HEK293 (cell line): ENCODE results near the gene CA9.

ENCODE experiments used
- KLF16 ChIP-seq: fragments of 450-650 bp; formaldehyde crosslinking; IDR thresholded peaks from 2 replicates; pipeline ENCODE4 v1.5.1; 2017; ENCODE audit warnings: missing biosample characterization, missing genetic modification characterization
- OSR2 ChIP-seq: fragments of 450-650 bp; formaldehyde crosslinking; IDR thresholded peaks from 2 replicates; pipeline ENCODE4 v1.5.1; 2016; ENCODE audit warnings: missing biosample characterization, missing genetic modification characterization
- PRDM1 ChIP-seq: fragments of 450-650 bp; formaldehyde crosslinking; IDR thresholded peaks from 2 replicates; pipeline ENCODE4; 2016; ENCODE audit warnings: missing biosample characterization, missing genetic modification characterization
- YY1 ChIP-seq: fragments of 450-650 bp; formaldehyde crosslinking; IDR thresholded peaks from 2 replicates; pipeline ENCODE4 v1.5.1; 2018; ENCODE audit warnings: missing biosample characterization, missing genetic modification characterization
- ZBTB21 ChIP-seq: fragments of 450-650 bp; formaldehyde crosslinking; IDR thresholded peaks from 2 replicates; pipeline ENCODE4 v1.5.1; 2017; ENCODE audit warnings: missing biosample characterization, missing genetic modification characterization
- ZNF239 ChIP-seq: fragments of 450-650 bp; formaldehyde crosslinking; IDR thresholded peaks from 2 replicates; pipeline ENCODE4 v1.5.1; 2016; ENCODE audit warnings: missing biosample characterization, missing genetic modification characterization
- ZNF335 ChIP-seq: fragments of 450-650 bp; formaldehyde crosslinking; conservative IDR thresholded peaks from 2 replicates; pipeline ENCODE4 v1.5.1; 2016; ENCODE audit warnings: missing biosample characterization, missing genetic modification characterization
- ZNF645 ChIP-seq: fragments of 450-650 bp; formaldehyde crosslinking; IDR thresholded peaks from 2 replicates; pipeline ENCODE4; 2016; ENCODE audit warnings: missing biosample characterization, missing genetic modification characterization
- TF ChIP-seq, protein P1 (sequence below): fragments of 450-650 bp; formaldehyde crosslinking; IDR thresholded peaks from 2 replicates; pipeline ENCODE4 v1.5.1; 2016; ENCODE audit warnings: missing biosample characterization, missing genetic modification characterization
- TF ChIP-seq, protein P2 (sequence below): fragments of 450-650 bp; formaldehyde crosslinking; IDR thresholded peaks from 2 replicates; pipeline ENCODE4 v1.5.1; 2016; ENCODE audit warnings: missing biosample characterization, missing genetic modification characterization

- TF ChIP-seq ZBTB21: no peak
- TF ChIP-seq, protein P1, sequence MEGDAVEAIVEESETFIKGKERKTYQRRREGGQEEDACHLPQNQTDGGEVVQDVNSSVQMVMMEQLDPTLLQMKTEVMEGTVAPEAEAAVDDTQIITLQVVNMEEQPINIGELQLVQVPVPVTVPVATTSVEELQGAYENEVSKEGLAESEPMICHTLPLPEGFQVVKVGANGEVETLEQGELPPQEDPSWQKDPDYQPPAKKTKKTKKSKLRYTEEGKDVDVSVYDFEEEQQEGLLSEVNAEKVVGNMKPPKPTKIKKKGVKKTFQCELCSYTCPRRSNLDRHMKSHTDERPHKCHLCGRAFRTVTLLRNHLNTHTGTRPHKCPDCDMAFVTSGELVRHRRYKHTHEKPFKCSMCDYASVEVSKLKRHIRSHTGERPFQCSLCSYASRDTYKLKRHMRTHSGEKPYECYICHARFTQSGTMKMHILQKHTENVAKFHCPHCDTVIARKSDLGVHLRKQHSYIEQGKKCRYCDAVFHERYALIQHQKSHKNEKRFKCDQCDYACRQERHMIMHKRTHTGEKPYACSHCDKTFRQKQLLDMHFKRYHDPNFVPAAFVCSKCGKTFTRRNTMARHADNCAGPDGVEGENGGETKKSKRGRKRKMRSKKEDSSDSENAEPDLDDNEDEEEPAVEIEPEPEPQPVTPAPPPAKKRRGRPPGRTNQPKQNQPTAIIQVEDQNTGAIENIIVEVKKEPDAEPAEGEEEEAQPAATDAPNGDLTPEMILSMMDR: no peak
- TF ChIP-seq ZNF645 (tag by site-specific recombination): no peak
- no peak for TF ChIP-seq PRDM1 (tag by site-specific recombination)
- no peak for TF ChIP-seq ZNF239 (tag by site-specific recombination)
- TF ChIP-seq, protein P2, sequence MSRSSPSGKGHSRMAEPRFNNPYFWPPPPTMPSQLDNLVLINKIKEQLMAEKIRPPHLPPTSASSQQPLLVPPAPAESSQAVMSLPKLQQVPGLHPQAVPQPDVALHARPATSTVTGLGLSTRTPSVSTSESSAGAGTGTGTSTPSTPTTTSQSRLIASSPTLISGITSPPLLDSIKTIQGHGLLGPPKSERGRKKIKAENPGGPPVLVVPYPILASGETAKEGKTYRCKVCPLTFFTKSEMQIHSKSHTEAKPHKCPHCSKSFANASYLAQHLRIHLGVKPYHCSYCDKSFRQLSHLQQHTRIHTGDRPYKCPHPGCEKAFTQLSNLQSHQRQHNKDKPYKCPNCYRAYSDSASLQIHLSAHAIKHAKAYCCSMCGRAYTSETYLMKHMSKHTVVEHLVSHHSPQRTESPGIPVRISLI (tag by site-specific recombination): no peak
- TF ChIP-seq ZNF335 (tag by site-specific recombination): no peak
- TF ChIP-seq OSR2 (tag by site-specific recombination): no peak
- TF ChIP-seq KLF16 (tag by site-specific recombination): no peak
- TF ChIP-seq YY1 (tag by site-specific recombination): no peak
These were observed 11.8 kb downstream of the CA9 start for GRCh38 chr9:35685506-35685905.
